Measurements from ENCODE around the gene RSAD1.

- TF ChIP-seq, protein P1, sequence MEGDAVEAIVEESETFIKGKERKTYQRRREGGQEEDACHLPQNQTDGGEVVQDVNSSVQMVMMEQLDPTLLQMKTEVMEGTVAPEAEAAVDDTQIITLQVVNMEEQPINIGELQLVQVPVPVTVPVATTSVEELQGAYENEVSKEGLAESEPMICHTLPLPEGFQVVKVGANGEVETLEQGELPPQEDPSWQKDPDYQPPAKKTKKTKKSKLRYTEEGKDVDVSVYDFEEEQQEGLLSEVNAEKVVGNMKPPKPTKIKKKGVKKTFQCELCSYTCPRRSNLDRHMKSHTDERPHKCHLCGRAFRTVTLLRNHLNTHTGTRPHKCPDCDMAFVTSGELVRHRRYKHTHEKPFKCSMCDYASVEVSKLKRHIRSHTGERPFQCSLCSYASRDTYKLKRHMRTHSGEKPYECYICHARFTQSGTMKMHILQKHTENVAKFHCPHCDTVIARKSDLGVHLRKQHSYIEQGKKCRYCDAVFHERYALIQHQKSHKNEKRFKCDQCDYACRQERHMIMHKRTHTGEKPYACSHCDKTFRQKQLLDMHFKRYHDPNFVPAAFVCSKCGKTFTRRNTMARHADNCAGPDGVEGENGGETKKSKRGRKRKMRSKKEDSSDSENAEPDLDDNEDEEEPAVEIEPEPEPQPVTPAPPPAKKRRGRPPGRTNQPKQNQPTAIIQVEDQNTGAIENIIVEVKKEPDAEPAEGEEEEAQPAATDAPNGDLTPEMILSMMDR (IDR thresholded peaks at IDR 0.05): no peak
- TF ChIP-seq POLR2AphosphoS5 (IDR thresholded peaks at IDR 0.05): no peak
- no peak for TF ChIP-seq POLR2A (IDR thresholded peaks at IDR 0.05)
- no peak for TF ChIP-seq EP300 (IDR thresholded peaks at IDR 0.05)
Observed at GRCh38 chr17:50502301-50502990, 23.8 kb downstream of the RSAD1 start.

Measured in suprapubic skin (tissue), 4 donors.